ENCODE data around the gene SNRNP48.

The SNRNP48 gene

GRCh38 chr6:7554533-7555275, 35.3 kb upstream of the SNRNP48 start:
- no peak for TF ChIP-seq CTCF (IDR thresholded peaks at IDR 0.05)

DNA sequence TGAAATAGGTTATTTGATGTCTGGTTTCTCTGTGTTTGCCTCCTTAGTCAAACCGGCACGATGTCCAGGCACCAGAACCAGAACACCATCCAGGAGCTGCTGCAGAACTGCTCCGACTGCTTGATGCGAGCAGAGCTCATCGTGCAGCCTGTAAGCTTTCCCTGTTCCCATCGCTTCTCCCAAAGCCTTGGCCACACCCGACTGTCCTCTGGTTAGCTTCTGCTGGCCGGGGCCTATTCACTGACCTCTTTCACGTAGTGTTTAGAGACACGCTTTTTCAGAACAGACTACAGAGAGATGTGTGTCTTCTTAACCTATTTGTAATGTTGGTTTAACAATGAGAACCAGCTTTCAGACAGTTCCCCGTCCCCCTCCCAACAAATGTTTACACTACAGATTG, 34.3 kb upstream of the SNRNP48 start:
- TF ChIP-seq CTCF (IDR thresholded peaks at IDR 0.05) = no peak

GRCh38 chr6:7556394-7557106, 33.4 kb upstream of the SNRNP48 start:
- no peak for TF ChIP-seq CTCF (IDR thresholded peaks at IDR 0.05)

DNA sequence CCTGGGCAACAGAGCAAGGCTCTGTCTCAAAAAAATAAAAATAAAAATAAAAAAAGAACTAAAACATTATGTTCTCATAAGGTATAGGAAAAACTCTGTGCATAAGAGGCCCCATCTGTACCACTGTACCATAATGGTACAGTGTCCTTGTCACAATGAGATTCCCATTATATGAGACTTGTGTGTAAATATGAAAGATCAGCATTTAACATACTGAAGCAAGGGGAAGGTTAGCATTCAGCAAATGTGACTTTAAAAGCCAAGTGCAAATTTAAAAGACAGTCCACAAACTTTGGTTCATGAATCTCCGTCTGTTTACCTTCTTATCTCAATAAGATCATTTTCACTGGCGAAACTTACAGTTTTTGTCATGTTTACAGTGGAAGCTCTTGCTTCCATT, 32.3 kb upstream of the SNRNP48 start:
- no peak for TF ChIP-seq CTCF (IDR thresholded peaks at IDR 0.05)

DNA sequence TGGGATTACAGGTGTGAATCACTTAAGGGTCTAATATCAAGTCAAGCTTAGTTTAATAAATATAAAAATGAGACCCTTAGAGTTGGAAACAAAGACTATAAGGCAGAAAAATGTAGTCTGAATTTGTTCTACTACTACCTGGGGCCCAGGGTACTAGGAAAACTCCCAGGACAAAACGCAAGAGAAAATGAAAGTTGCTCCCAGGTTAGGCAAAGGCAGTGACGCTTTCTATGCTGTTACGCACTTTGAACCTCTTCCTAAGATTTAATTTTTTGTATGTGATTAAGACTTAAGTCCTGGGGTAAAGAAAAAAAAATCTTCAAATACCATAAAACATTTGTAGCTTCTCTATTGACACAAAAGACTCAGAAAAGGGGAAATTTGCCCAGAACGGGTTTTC, 31.2 kb upstream of the SNRNP48 start:
- no peak for TF ChIP-seq CTCF (IDR thresholded peaks at IDR 0.05)

DNA sequence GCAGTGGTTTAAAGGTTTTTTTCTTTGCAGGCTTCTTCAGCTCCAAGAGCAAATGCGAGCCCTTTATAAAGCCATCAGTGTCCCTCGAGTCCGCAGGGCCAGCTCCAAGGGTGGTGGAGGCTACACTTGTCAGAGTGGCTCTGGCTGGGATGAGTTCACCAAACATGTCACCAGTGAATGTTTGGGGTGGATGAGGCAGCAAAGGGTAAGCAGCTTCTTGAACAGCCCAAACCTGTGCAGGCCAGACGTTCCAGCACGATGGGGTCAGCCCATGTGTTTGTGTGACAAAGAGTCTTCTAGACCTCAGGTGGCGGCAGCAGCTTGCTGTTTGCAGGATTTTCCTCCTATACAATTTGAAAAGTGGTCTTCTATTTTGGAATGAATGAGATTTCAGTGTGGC, 30.8 kb upstream of the SNRNP48 start:
- no peak for TF ChIP-seq CTCF (IDR thresholded peaks at IDR 0.05)

DNA sequence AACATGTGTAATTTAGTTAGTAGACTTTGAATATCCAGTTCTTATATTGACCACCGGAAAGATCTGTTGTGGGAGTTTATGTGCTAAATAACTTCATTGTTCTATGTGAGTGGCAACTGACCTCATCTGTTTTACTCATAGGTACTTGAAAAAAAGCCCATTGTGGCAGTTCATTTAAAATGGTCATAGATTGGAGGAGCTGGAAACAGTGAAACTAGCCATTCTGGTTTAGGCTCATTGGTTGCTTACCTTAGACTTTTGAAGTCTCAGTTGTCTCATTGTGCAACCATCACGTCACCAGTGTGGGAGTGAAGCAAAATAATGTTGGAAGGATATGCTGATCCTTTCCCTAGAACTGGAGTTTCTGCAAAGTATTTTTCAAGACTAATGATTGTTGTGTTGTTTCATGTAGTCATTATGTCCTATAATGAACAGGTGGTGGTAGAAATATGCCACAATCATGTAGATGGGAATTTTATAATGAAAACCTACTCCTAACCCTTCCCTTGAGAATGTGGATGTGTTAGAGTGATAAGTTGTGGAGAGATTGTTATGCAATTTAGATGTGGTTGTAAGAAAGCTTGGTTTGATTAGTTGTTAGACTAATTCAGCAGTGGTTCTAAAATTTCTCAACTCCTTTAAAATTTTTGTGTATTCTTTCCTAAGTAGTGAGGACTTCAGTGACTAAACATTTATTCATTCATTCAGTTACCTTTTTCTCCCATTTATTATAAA, 30.2 kb upstream of the SNRNP48 start:
- TF ChIP-seq CTCF (IDR thresholded peaks at IDR 0.05) = no peak

Data from LNCAP (cell line).